ENCODE results near the gene HERPUD2. TPM values are rescaled to one million over a fixed set of nuclear protein-coding genes. Genes with fewer than 3 reads are reported as not detected.

The HERPUD2 gene
- polyA plus RNA-seq, 1 of the 3 experiments (the other 2 are of a cell fraction): 39.2 TPM

DNA sequence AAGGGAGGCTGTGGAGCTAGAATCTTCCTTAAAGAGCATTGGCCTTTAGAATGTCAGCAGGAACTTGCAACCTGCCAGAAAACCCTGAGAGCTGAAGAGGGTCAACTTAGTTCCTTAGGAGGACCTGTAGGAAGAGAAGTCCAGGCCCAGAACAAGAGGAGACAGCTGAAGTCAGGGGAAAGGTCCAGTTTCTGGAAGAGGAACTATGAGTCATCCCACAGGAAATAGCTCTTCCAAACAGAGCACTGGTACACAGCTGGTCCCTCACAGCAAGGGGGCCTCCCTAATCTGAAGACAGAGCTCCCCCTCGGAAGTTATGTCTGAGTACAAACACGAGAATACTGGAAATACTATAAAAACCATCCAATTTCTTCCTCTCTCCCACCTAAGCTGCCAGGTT, 98.9 kb downstream of the HERPUD2 start:
- 0 out of 2 replicates have a peak, but pooled peaks cover 3% of the 10 kb centered on the region for H3K9me3 ChIP-seq
- no peaks in the 10 kb centered on the region for H4K20me1 ChIP-seq (ENCODE audit: insufficient read depth)
- H3K27ac ChIP-seq (ENCODE audit: low read depth in 2 of 2, low read length in 1 of 2): no peak overlapping the region
- no peaks in the 10 kb centered on the region for H3K36me3 ChIP-seq (replicated peaks in 1 of 2; ENCODE audit: control insufficient read depth in 1 of 2, insufficient read depth in 2 of 2, low read length in 1 of 2)
- no peak overlapping the region for H3K4me3 ChIP-seq (ENCODE audit: low read depth in 2 of 2, low read length in 1 of 2)
- H3K9ac ChIP-seq: no peak overlapping the region
- CTCF ChIA-PET: interaction anchor here (0.8 to 4.3 kb wide), 7 partner anchors 12 to 78 kb away, joined by 3 to 27 read pairs (median 3); no protein-coding TSS in a partner anchor
- peaks cover 0 to 9% of the 10 kb centered on the region in 2 experiments; a peak in 1 of 4 replicates for H3K4me1 ChIP-seq (ENCODE audit: control insufficient read depth in 1 of 2, insufficient read depth in 2 of 2, low read depth in 1 of 2, low read length in 1 of 2)
- no peaks in the 10 kb centered on the region for H3K79me2 ChIP-seq (ENCODE audit: insufficient read depth)
- POLR2A ChIA-PET: no interaction called here
- no peak for DNase-seq
- peak overlapping the region; percentile 61; the same call in 1 of the 2 replicates for H2AFZ ChIP-seq (ENCODE audit: low read depth)
- 81% methylated on average over 2 of the region's 2 CpGs for WGBS (ENCODE audit: low lambda C conversion rate)
- 0 out of 2 replicates have a peak, but pooled peaks have one; percentile 20 for TF ChIP-seq FOSL2 (IDR thresholded peaks at IDR 0.05; ENCODE audit: borderline replicate concordance, low read depth)
- TF ChIP-seq JUND (IDR thresholded peaks at IDR 0.05): peak; percentile 49; the same call in 1 of the 2 replicates
- TF ChIP-seq CHD2 (IDR thresholded peaks at IDR 0.05; ENCODE audit: low read length, partially characterized antibody): no peak
- no peak for TF ChIP-seq SMC3 (IDR thresholded peaks at IDR 0.05; ENCODE audit: low read depth, low read length)
- TF ChIP-seq MXI1 (IDR thresholded peaks at IDR 0.05; ENCODE audit: low read depth, low read length): no peak
- peaks cover 3% of the 10 kb centered on the region for H3F3A ChIP-seq (replicated peaks; ENCODE audit: insufficient read depth)
- no peaks in the 10 kb centered on the region for H3K27me3 ChIP-seq (ENCODE audit: insufficient read depth)
- H3K9me2 ChIP-seq: no peaks in the 10 kb centered on the region; the same call in 1 of the 2 replicates
- 0 out of 2 replicates have a peak overlapping the region, but pooled peaks have one; percentile 0 for H3K4me2 ChIP-seq

- ChIA-PET POLR2A (no interaction called here), CTCF (interaction anchor here (0.7 to 7.0 kb wide), 8 partner anchors 10 to 198 kb away, joined by 3 to 54 read pairs (median 4); no protein-coding TSS in a partner anchor)
- H2AFZ ChIP-seq (ENCODE audit: low read depth): no peak overlapping the region
- H3K27ac ChIP-seq (ENCODE audit: low read depth in 2 of 2, low read length in 1 of 2): no peak overlapping the region
- no peak overlapping the region for H3K4me2 ChIP-seq
- H3K4me3 ChIP-seq (ENCODE audit: low read depth in 2 of 2, low read length in 1 of 2): no peak overlapping the region
- H3K9ac ChIP-seq: no peak overlapping the region
- TF ChIP-seq FOXM1 (IDR thresholded peaks at IDR 0.05; ENCODE audit: low read depth): no peak
- TF ChIP-seq, protein P1, sequence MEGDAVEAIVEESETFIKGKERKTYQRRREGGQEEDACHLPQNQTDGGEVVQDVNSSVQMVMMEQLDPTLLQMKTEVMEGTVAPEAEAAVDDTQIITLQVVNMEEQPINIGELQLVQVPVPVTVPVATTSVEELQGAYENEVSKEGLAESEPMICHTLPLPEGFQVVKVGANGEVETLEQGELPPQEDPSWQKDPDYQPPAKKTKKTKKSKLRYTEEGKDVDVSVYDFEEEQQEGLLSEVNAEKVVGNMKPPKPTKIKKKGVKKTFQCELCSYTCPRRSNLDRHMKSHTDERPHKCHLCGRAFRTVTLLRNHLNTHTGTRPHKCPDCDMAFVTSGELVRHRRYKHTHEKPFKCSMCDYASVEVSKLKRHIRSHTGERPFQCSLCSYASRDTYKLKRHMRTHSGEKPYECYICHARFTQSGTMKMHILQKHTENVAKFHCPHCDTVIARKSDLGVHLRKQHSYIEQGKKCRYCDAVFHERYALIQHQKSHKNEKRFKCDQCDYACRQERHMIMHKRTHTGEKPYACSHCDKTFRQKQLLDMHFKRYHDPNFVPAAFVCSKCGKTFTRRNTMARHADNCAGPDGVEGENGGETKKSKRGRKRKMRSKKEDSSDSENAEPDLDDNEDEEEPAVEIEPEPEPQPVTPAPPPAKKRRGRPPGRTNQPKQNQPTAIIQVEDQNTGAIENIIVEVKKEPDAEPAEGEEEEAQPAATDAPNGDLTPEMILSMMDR (IDR thresholded peaks at IDR 0.05): peak; percentile 61
- H4K20me1 ChIP-seq (ENCODE audit: insufficient read depth): no peaks in the 10 kb centered on the region
- peaks cover 0 to 9% of the 10 kb centered on the region in 2 experiments; a peak in 1 of 4 replicates for H3K4me1 ChIP-seq (ENCODE audit: control insufficient read depth in 1 of 2, insufficient read depth in 2 of 2, low read depth in 1 of 2, low read length in 1 of 2)
- no peaks in the 10 kb centered on the region for H3K27me3 ChIP-seq (ENCODE audit: insufficient read depth)
- no peaks in the 10 kb centered on the region for H3K36me3 ChIP-seq (replicated peaks in 1 of 2; ENCODE audit: control insufficient read depth in 1 of 2, insufficient read depth in 2 of 2, low read length in 1 of 2)
- WGBS (ENCODE audit: low lambda C conversion rate): 80% methylated on average over 8 of the region's 8 CpGs
- peak; percentile 36 for DNase-seq
- H3K79me2 ChIP-seq (ENCODE audit: insufficient read depth): no peaks in the 10 kb centered on the region
- no peaks in the 10 kb centered on the region; the same call in 1 of the 2 replicates for H3K9me2 ChIP-seq
- peaks cover 3% of the 10 kb centered on the region for H3F3A ChIP-seq (replicated peaks; ENCODE audit: insufficient read depth)
- H3K9me3 ChIP-seq: 0 out of 2 replicates have a peak, but pooled peaks cover 3% of the 10 kb centered on the region
Observed at GRCh38 chr7:35593899-35594298, 101.0 kb downstream of the HERPUD2 start.

- H3K36me3 ChIP-seq (replicated peaks in 1 of 2; ENCODE audit: control insufficient read depth in 1 of 2, insufficient read depth in 2 of 2, low read length in 1 of 2): no peaks in the 10 kb centered on the region
- no peaks in the 10 kb centered on the region for H3F3A ChIP-seq (replicated peaks; ENCODE audit: insufficient read depth)
- no peak overlapping the region for H3K4me3 ChIP-seq (ENCODE audit: low read depth in 2 of 2, low read length in 1 of 2)
- ChIA-PET POLR2A (no interaction called here), CTCF (interaction anchor here (2.5 to 7.0 kb wide), 2 partner anchors 35 to 68 kb away, joined by 6 to 54 read pairs; no protein-coding TSS in a partner anchor)
- no peak overlapping the region for H3K9ac ChIP-seq
- no peaks in the 10 kb centered on the region for H4K20me1 ChIP-seq (ENCODE audit: insufficient read depth)
- no peak overlapping the region for H3K27ac ChIP-seq (ENCODE audit: low read depth in 2 of 2, low read length in 1 of 2)
- H3K9me2 ChIP-seq: no peaks in the 10 kb centered on the region
- no peaks in the 10 kb centered on the region for H3K4me1 ChIP-seq (ENCODE audit: control insufficient read depth in 1 of 2, insufficient read depth in 2 of 2, low read depth in 1 of 2, low read length in 1 of 2)
- no peak overlapping the region for H3K4me2 ChIP-seq
- DNase-seq: no peak
- 73% methylated on average over 4 of the region's 4 CpGs for WGBS (ENCODE audit: low lambda C conversion rate)
- H3K27me3 ChIP-seq (ENCODE audit: insufficient read depth): no peaks in the 10 kb centered on the region
- H2AFZ ChIP-seq (ENCODE audit: low read depth): no peak overlapping the region
- no peaks in the 10 kb centered on the region for H3K9me3 ChIP-seq
- H3K79me2 ChIP-seq (ENCODE audit: insufficient read depth): no peaks in the 10 kb centered on the region
- TF ChIP-seq EZH2phosphoT487 (IDR thresholded peaks at IDR 0.05; ENCODE audit: borderline replicate concordance, low read depth) (no peak), TEAD4 (IDR thresholded peaks at IDR 0.05; ENCODE audit: borderline replicate concordance, insufficient read depth) (no peak), CHD2 (IDR thresholded peaks at IDR 0.05; ENCODE audit: low read length, partially characterized antibody) (no peak), SMC3 (IDR thresholded peaks at IDR 0.05; ENCODE audit: low read depth, low read length) (no peak), TCF12 (IDR thresholded peaks at IDR 0.05) (no peak), NFIC (IDR thresholded peaks at IDR 0.05; ENCODE audit: borderline replicate concordance) (no peak), MEF2A (IDR thresholded peaks at IDR 0.05; ENCODE audit: borderline replicate concordance, low read depth) (no peak), YY1 (IDR thresholded peaks at IDR 0.05; ENCODE audit: low read depth) (no peak), MXI1 (IDR thresholded peaks at IDR 0.05; ENCODE audit: low read depth, low read length) (no peak), RCOR1 (IDR thresholded peaks at IDR 0.05; ENCODE audit: low read length) (no peak), POLR2AphosphoS5 (IDR thresholded peaks at IDR 0.05; ENCODE audit: low read depth, low read length) (no peak)
- TF ChIP-seq, protein P2, sequence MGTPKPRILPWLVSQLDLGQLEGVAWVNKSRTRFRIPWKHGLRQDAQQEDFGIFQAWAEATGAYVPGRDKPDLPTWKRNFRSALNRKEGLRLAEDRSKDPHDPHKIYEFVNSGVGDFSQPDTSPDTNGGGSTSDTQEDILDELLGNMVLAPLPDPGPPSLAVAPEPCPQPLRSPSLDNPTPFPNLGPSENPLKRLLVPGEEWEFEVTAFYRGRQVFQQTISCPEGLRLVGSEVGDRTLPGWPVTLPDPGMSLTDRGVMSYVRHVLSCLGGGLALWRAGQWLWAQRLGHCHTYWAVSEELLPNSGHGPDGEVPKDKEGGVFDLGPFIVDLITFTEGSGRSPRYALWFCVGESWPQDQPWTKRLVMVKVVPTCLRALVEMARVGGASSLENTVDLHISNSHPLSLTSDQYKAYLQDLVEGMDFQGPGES (IDR thresholded peaks at IDR 0.05; ENCODE audit: low read depth, low read length): no peak
- TF ChIP-seq, protein P1 (IDR thresholded peaks at IDR 0.05): no peak
Observed at GRCh38 chr7:35588647-35589046, 106.3 kb downstream of the HERPUD2 start.
